PC-3 (cell line): Measurements from ENCODE around the gene CEACAM3. TPM values are rescaled to one million over a fixed set of nuclear protein-coding genes. Genes with fewer than 3 reads are reported as not detected.

Experiments
- ATAC-seq: fragments of 200-7000 bp; cut with Tn5 transposase; 2 replicates; pipeline ENCODE4 v1.9.1; 2020; ENCODE audit warnings: mild to moderate bottlenecking, moderate library complexity
- BruUV-seq: library from RNA; stranded (reverse); fragments of 400-500 nt; replicated peaks from 2 replicates; lab custom pipeline; 2021; lab: Mats Ljungman, UMichigan
- CTCF ChIA-PET: fragments of 300-600 bp; sonication (Branson Sonifier 250); formaldehyde crosslinking; loops from one replicate; lab custom pipeline; 2022; ENCODE audit warnings: antibody characterized with exemption; lab: Charles Lee
- POLR2A ChIA-PET: fragments of 300-600 bp; sonication (Branson Sonifier 250); formaldehyde crosslinking; loops from one replicate; lab custom pipeline; 2022; ENCODE audit warnings: antibody characterized with exemption; ENCODE audit not compliant: unreplicated experiment; lab: Charles Lee
- DNase-seq: peaks from one replicate; pipeline ENCODE4 v3.0.0-alpha.2; 2015
- H2AFZ ChIP-seq: fragments of 300-600 bp; sonication (generic); 2 replicates; pipeline ENCODE4 v1.6.0; 2016; ENCODE audit warnings: antibody characterized with exemption, low read length
- H3F3A ChIP-seq: fragments of 300-600 bp; sonication (generic); one replicate; pipeline ENCODE4 v1.6.0; 2017; ENCODE audit warnings: antibody characterized with exemption, low read length, control low read depth, mild to moderate bottlenecking; ENCODE audit not compliant: unreplicated experiment
- H3K27ac ChIP-seq: fragments of 300-600 bp; sonication (generic); 2 replicates; pipeline ENCODE4 v1.5.1; 2016; ENCODE audit warnings: mild to moderate bottlenecking, low read length
- H3K27me3 ChIP-seq: fragments of 300-600 bp; sonication (generic); 2 replicates; pipeline ENCODE4 v1.6.1; 2016; ENCODE audit warnings: low read length, mixed read lengths
- H3K36me3 ChIP-seq: fragments of 300-600 bp; sonication (generic); 2 replicates; pipeline ENCODE4 v1.6.1; 2016; ENCODE audit warnings: low read depth, mixed run types, low read length, mixed read lengths
- H3K4me1 ChIP-seq: fragments of 300-600 bp; sonication (generic); 2 replicates; pipeline ENCODE4 v1.5.1; 2016; ENCODE audit warnings: low read length; ENCODE audit not compliant: insufficient read depth
- H3K4me2 ChIP-seq: fragments of 300-600 bp; sonication (generic); 2 replicates; pipeline ENCODE4 v1.6.0; 2016; ENCODE audit warnings: low read length
- H3K4me3 ChIP-seq: fragments of 300-600 bp; sonication (generic); 2 replicates; pipeline ENCODE4 v1.5.1; 2016; ENCODE audit warnings: mild to moderate bottlenecking, low read length, mixed read lengths
- H3K79me2 ChIP-seq: fragments of 300-600 bp; sonication (generic); 2 replicates; pipeline ENCODE4 v1.6.1; 2017; ENCODE audit warnings: low read length, mixed read lengths
- H3K9ac ChIP-seq: fragments of 300-600 bp; sonication (generic); 2 replicates; pipeline ENCODE4 v1.6.0; 2016; ENCODE audit warnings: mild to moderate bottlenecking, low read length
- H3K9me2 ChIP-seq: fragments of 300-600 bp; sonication (generic); replicated peaks from 2 replicates; pipeline ENCODE4 v1.6.1; 2016; ENCODE audit warnings: mixed run types, low read length, mixed read lengths
- H3K9me3 ChIP-seq: fragments of 300-600 bp; sonication (generic); 2 replicates; pipeline ENCODE4 v1.6.1; 2016; ENCODE audit warnings: low read length, mixed read lengths
- H4K20me1 ChIP-seq: fragments of 300-600 bp; sonication (generic); 2 replicates; pipeline ENCODE4 v1.6.1; 2016; ENCODE audit warnings: low read length, mixed read lengths
- CTCF ChIP-seq: fragments of 300-600 bp; sonication (generic); conservative IDR thresholded peaks from 2 replicates; pipeline ENCODE4 v1.5.1; 2017; ENCODE audit warnings: antibody characterized with exemption, low read depth, mild to moderate bottlenecking, low read length
- EZH2 ChIP-seq: fragments of 300-600 bp; sonication (generic); IDR thresholded peaks from one replicate; pipeline ENCODE4 v1.6.1; 2017; ENCODE audit warnings: antibody characterized with exemption, mild to moderate bottlenecking, low read length; ENCODE audit not compliant: unreplicated experiment
- EZH2phosphoT487 ChIP-seq: fragments of 300-600 bp; sonication (generic); IDR thresholded peaks from 2 replicates; pipeline ENCODE4 v1.6.1; 2018; ENCODE audit warnings: mild to moderate bottlenecking, antibody characterized with exemption, low read length, borderline replicate concordance
- intact Hi-C: fragments of 100-400 bp; cut with micrococcal nuclease; formaldehyde crosslinking; loops from 2 replicates; pipeline ENCODE4 v1.9.0; 2023
- total RNA-seq: library from RNA; depleted of rRNA; stranded (reverse); fragments of >200 nt; gene quantifications from 2 replicates; pipeline ENCODE4 v1.2.3, GENCODE V29; 2014

The CEACAM3 gene
- total RNA-seq, 1 experiment from 2014 or later, result not detected

- TF ChIP-seq EZH2phosphoT487 (no peak), EZH2 (no peak), CTCF (no peak)
- H2AFZ ChIP-seq, result no peak overlapping the region
- no peak overlapping the region for H3K4me2 ChIP-seq
- DNase-seq (no peak), ATAC-seq (no peak)
- H3K27me3 ChIP-seq, result peaks cover 16% of the 10 kb centered on the region
- intact Hi-C loops, result no loop called here
- H3K79me2 ChIP-seq, result no peaks in the 10 kb centered on the region
- H3F3A ChIP-seq, result no peaks in the 10 kb centered on the region
- H3K9ac ChIP-seq, result no peak overlapping the region
- no peaks in the 10 kb centered on the region for H3K36me3 ChIP-seq
- no peak overlapping the region for H3K4me3 ChIP-seq
- ChIA-PET CTCF (no interaction called here), POLR2A (no interaction called here)
- H3K4me1 ChIP-seq, result no peaks in the 10 kb centered on the region
- H3K9me3 ChIP-seq, result no peaks in the 10 kb centered on the region
- H3K27ac ChIP-seq, result no peak overlapping the region
- no peaks in the 10 kb centered on the region for H3K9me2 ChIP-seq
- no TSS peak for BruUV-seq
- H4K20me1 ChIP-seq, result no peaks in the 10 kb centered on the region
Measured at GRCh38 chr19:41847351-41848105, 51.1 kb downstream of the CEACAM3 start.

- Histone ChIP-seq H3K4me2 (no peak overlapping the region), H3K36me3 (no peaks in the 10 kb centered on the region), H3K27ac (no peak overlapping the region), H3K79me2 (no peaks in the 10 kb centered on the region), H3K27me3 (peaks cover 27% of the 10 kb centered on the region), H4K20me1 (no peaks in the 10 kb centered on the region), H3K4me3 (no peak overlapping the region), H3F3A (no peaks in the 10 kb centered on the region), H3K9me3 (no peaks in the 10 kb centered on the region), H3K9ac (no peak overlapping the region), H3K9me2 (no peaks in the 10 kb centered on the region), H2AFZ (no peak overlapping the region), H3K4me1 (no peaks in the 10 kb centered on the region)
- intact Hi-C loops, result no loop called here
- TF ChIP-seq CTCF (no peak), EZH2phosphoT487 (no peak), EZH2 (no peak)
- POLR2A ChIA-PET, result no interaction called here
- CTCF ChIA-PET, result interaction anchor here (0.6 kb wide), 1 partner anchor 22 kb away, joined by 4 read pairs; no protein-coding TSS in a partner anchor
- ATAC-seq, result no peak
- no TSS peak for BruUV-seq
- no peak for DNase-seq
Measured at GRCh38 chr19:41848666-41849065, 52.3 kb downstream of the CEACAM3 start.

DNA sequence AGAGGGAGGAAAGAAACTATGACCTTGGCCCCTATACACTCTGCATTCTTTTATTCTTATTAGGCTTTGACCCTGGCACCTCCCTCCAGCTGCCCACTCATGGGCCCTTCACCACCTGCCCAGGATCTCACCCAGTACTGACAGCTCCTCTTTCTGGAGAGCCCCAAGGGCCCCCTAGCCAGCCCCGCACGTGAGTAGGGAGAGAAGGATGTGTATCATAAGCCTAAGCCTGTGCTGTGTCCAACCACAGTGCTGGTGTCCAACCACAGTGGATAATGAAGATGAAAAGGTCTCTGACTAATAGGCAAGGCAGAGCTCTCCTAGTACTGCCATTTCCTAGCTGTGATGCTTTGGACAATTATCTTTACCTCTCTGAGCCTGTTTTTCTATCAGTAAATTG lies 52.7 kb downstream of the CEACAM3 start:
- POLR2A ChIA-PET, result no interaction called here
- intact Hi-C loops, result no loop called here
- Histone ChIP-seq H3K4me2 (no peak overlapping the region), H3K9me2 (no peaks in the 10 kb centered on the region), H3K4me1 (no peaks in the 10 kb centered on the region), H3K4me3 (no peak overlapping the region), H2AFZ (no peak overlapping the region), H3F3A (no peaks in the 10 kb centered on the region), H3K27ac (no peak overlapping the region), H3K79me2 (no peaks in the 10 kb centered on the region), H3K9me3 (no peaks in the 10 kb centered on the region), H3K36me3 (no peaks in the 10 kb centered on the region), H3K27me3 (peaks cover 28% of the 10 kb centered on the region), H4K20me1 (no peaks in the 10 kb centered on the region), H3K9ac (no peak overlapping the region)
- CTCF ChIA-PET, result no interaction called here
- no peak for DNase-seq
- no peak for ATAC-seq
- no TSS peak for BruUV-seq
- TF ChIP-seq EZH2phosphoT487 (no peak), EZH2 (no peak), CTCF (no peak)
